OCI-LY1 (cell line): ENCODE measurements around the gene ACAD8.
"Not testable (repeated sequence)": the region's sequence is repeated elsewhere in the genome, so short reads cannot be mapped to it uniquely, and the experiment has no call there.

Experiments used
- CTCF ChIP-seq: fragments of 200-600 bp; sonication (generic), shearing (Covaris generic); IDR thresholded peaks from 2 replicates; pipeline ENCODE4 v1.5.1; 2017; ENCODE audit warnings: mild to moderate bottlenecking, antibody characterized with exemption, low read length, moderate library complexity, mixed read lengths
- EZH2 ChIP-seq: fragments of 200-600 bp; sonication (generic), shearing (Covaris generic); IDR thresholded peaks from 2 replicates; pipeline ENCODE4 v1.8.0; 2017; ENCODE audit warnings: borderline replicate concordance, mixed run types, mild to moderate bottlenecking, antibody characterized with exemption, low read length, moderate library complexity, mixed read lengths

GRCh38 chr11:134284349-134284748 is 31.0 kb downstream of the ACAD8 start:
- TF ChIP-seq EZH2, CTCF: not testable (repeated sequence)
